ENCODE results near the gene C1orf167. TPM values are rescaled to one million over a fixed set of nuclear protein-coding genes. Genes with fewer than 3 reads are reported as not detected.

Gene C1orf167
- total and polyA plus RNA-seq, 2 of the 8 experiments (the other 6 are each of a cell fraction or from before 2014, with no cell fraction given): 0.70 to 1.3 TPM

- H2BK120ac ChIP-seq (replicated peaks; ENCODE audit: low read depth, low read length): no peak overlapping the region
- H2AFZ ChIP-seq (ENCODE audit: low read length): no peak overlapping the region
- peaks cover 0 to 3% of the 10 kb centered on the region in 2 experiments for H4K20me1 ChIP-seq (replicated peaks in 1 of 2; ENCODE audit: control insufficient read depth in 1 of 2, insufficient read depth in 2 of 2, low read length in 2 of 2)
- H3K18ac ChIP-seq (ENCODE audit: extremely low read depth, low read length): no peak overlapping the region
- no peaks in the 10 kb centered on the region for H3K79me1 ChIP-seq (ENCODE audit: low read depth, low read length)
- H2AK5ac ChIP-seq (ENCODE audit: low read depth, low read length): no peak overlapping the region
- H3K4me3 ChIP-seq (ENCODE audit: extremely low read depth in 1 of 4, insufficient read depth in 2 of 4, low read depth in 3 of 4, low read length in 4 of 4): no peak overlapping the region
- H3K14ac ChIP-seq (ENCODE audit: insufficient read length): no peak overlapping the region
- CTCF ChIA-PET (ENCODE audit: partially characterized antibody): interaction anchor here (0.9 to 5.4 kb wide), 4 partner anchors 7 to 103 kb away, joined by 3 to 49 read pairs (median 18); no protein-coding TSS in a partner anchor
- H3K9me3 ChIP-seq (ENCODE audit: insufficient read depth in 2 of 2, low read depth in 1 of 2, low read length in 1 of 2): no peaks in the 10 kb centered on the region
- H3K4me2 ChIP-seq (ENCODE audit: insufficient read depth in 1 of 2, low read depth in 2 of 2, low read length in 2 of 2): no peak overlapping the region
- POLR2A ChIA-PET (ENCODE audit: partially characterized antibody): interaction anchor here (0.6 to 3.0 kb wide), 12 partner anchors 8 to 167 kb away, joined by 3 to 27 read pairs (median 4); partner anchors contain the start of gene AGTRAP
- no peak overlapping the region for H4K91ac ChIP-seq (replicated peaks; ENCODE audit: insufficient read length, low read length)
- peak overlapping the region; percentile 72 for H3K4ac ChIP-seq (replicated peaks; ENCODE audit: insufficient read length, low read depth, low read length)
- DNase-seq (ENCODE audit: low read depth in 1 of 2, low spot score in 2 of 2) (no peak), FAIRE-seq (no peak)
- H2BK12ac ChIP-seq (ENCODE audit: low read depth, low read length): no peak overlapping the region
- peaks cover 3 to 15% (median 5%) of the 10 kb centered on the region in 4 experiments; a peak in 4 of 8 replicates for H3K36me3 ChIP-seq (ENCODE audit: control insufficient read depth in 2 of 4, insufficient read depth in 4 of 4, low read length in 3 of 4)
- peak overlapping the region; percentile 24 for H2BK5ac ChIP-seq (ENCODE audit: low read depth, low read length)
- H3K56ac ChIP-seq (replicated peaks; ENCODE audit: insufficient read length, low read depth, low read length): no peak overlapping the region
- H3K4me1 ChIP-seq (replicated peaks in 1 of 4; ENCODE audit: control insufficient read depth in 3 of 4, insufficient read depth in 4 of 4, low read length in 3 of 4): peaks cover 7 to 30% (median 23%) of the 10 kb centered on the region in 4 experiments
- 83% methylated on average over 10 of the region's 13 CpGs; no CpG with 5 or more reads in 1 of the 2 experiments for WGBS, 2 experiments (ENCODE audit: extremely low coverage in 1 of 2, insufficient coverage in 1 of 2, insufficient read length in 1 of 2, insufficient replicate concordance in 2 of 2, low coverage in 1 of 2, low lambda C conversion rate in 2 of 2, missing lambda C conversion rate in 1 of 2)
- no peak overlapping the region for H4K5ac ChIP-seq (ENCODE audit: insufficient read length, low read depth, low read length)
- H2BK20ac ChIP-seq (ENCODE audit: low read length): no peak overlapping the region
- no peak overlapping the region for H3K23ac ChIP-seq (ENCODE audit: insufficient read length)
- no peak overlapping the region; the same call in 1 of the 2 replicates for H4K8ac ChIP-seq (ENCODE audit: extremely low read depth, insufficient read depth, low read length)
- no peak overlapping the region for H3K9ac ChIP-seq (replicated peaks in 1 of 4; ENCODE audit: extremely low read depth in 1 of 4, low read depth in 3 of 4, low read length in 3 of 4)
- no peak overlapping the region for H3K27ac ChIP-seq (ENCODE audit: low read depth, low read length)
- no peak overlapping the region for H2BK15ac ChIP-seq (ENCODE audit: low read length)
- no peaks in the 10 kb centered on the region for H3K23me2 ChIP-seq (ENCODE audit: low read depth, low read length)
- no peaks in the 10 kb centered on the region for H3K27me3 ChIP-seq (replicated peaks in 1 of 4; ENCODE audit: control insufficient read depth in 3 of 4, extremely low read depth in 1 of 4, insufficient read depth in 3 of 4, low read length in 3 of 4)
- H3K79me2 ChIP-seq (ENCODE audit: control insufficient read depth in 1 of 2, insufficient read depth in 2 of 2, low read length in 2 of 2): no peaks in the 10 kb centered on the region
- TF ChIP-seq RNF2 (IDR thresholded peaks at IDR 0.05; ENCODE audit: borderline replicate concordance, low read depth, low read length, missing control alignments, poor library complexity, severe bottlenecking) (no peak), KDM5A (IDR thresholded peaks at IDR 0.05; ENCODE audit: low read length) (no peak), CEBPB (IDR thresholded peaks at IDR 0.05; ENCODE audit: low read depth, low read length) (no peak), POU5F1 (IDR thresholded peaks at IDR 0.05; ENCODE audit: low read depth, low read length) (no peak), TBP (IDR thresholded peaks at IDR 0.05; ENCODE audit: low read depth, low read length) (no peak), EGR1 (IDR thresholded peaks at IDR 0.05; ENCODE audit: borderline replicate concordance, low read depth, low read length) (no peak), JUND (IDR thresholded peaks at IDR 0.05; ENCODE audit: low read length) (no peak), SIX5 (IDR thresholded peaks at IDR 0.05; ENCODE audit: low read depth, low read length) (no peak)
- TF ChIP-seq, protein P1, sequence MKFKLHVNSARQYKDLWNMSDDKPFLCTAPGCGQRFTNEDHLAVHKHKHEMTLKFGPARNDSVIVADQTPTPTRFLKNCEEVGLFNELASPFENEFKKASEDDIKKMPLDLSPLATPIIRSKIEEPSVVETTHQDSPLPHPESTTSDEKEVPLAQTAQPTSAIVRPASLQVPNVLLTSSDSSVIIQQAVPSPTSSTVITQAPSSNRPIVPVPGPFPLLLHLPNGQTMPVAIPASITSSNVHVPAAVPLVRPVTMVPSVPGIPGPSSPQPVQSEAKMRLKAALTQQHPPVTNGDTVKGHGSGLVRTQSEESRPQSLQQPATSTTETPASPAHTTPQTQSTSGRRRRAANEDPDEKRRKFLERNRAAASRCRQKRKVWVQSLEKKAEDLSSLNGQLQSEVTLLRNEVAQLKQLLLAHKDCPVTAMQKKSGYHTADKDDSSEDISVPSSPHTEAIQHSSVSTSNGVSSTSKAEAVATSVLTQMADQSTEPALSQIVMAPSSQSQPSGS (IDR thresholded peaks at IDR 0.05; ENCODE audit: low read length): no peak
- TF ChIP-seq, protein P2, sequence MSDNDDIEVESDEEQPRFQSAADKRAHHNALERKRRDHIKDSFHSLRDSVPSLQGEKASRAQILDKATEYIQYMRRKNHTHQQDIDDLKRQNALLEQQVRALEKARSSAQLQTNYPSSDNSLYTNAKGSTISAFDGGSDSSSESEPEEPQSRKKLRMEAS (IDR thresholded peaks at IDR 0.05): no peak
Measured at GRCh38 chr1:11789126-11790067, 27.4 kb downstream of the C1orf167 start.
